Epithelial cell of prostate (primary cell): ENCODE results near the gene KTN1.

Experiments
- DNase-seq: peaks from one replicate; pipeline ENCODE4 v3.0.0-alpha.2; 2011; ENCODE audit warnings: low read depth, low spot score
- H3K27ac ChIP-seq: fragments of 450-650 bp; 2 replicates; pipeline ENCODE4 v1.5.1; 2017; ENCODE audit warnings: mild to moderate bottlenecking

KTN1 gene

DNA sequence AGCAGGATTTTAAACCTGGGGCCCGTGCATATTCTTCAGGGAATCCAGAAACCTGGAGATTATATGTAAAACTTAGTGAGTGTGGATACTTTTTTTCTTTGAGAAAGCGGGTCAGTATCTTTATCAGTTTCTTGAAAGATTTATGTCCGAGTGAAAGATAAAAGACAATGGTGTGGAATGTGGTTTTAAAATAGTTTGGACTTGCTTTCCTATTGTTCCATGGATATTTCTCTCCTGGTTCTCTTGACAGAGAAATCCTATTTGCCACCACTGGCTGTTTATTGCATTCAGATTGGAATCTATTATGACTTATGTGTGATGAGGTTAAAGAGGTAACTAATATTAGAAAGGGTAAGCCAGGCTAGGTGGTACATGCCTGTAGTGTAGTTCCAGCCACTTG, 27.4 kb downstream of the KTN1 start:
- no peak overlapping the region for H3K27ac ChIP-seq
- DNase-seq = no peak

DNA sequence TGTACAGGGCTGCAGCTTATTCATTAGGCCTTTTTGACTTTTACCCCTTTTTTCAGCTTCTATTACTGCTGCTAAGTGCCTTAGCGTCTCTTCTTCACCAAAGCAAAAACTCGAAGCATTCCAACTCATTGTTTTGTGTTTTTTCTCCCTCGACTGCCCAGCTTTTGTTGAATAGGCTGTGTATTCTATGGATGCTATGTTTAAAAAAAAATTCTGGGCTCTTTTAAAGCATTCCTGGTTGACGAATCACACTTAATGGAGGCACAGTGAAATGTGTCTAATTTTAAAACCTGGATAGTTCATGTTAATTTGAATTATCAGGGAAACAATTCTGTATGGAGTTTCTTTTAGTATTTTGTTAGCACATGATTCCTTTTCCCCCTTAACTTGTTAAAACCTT, 29.7 kb downstream of the KTN1 start:
- no peak overlapping the region for H3K27ac ChIP-seq
- no peak for DNase-seq

DNA sequence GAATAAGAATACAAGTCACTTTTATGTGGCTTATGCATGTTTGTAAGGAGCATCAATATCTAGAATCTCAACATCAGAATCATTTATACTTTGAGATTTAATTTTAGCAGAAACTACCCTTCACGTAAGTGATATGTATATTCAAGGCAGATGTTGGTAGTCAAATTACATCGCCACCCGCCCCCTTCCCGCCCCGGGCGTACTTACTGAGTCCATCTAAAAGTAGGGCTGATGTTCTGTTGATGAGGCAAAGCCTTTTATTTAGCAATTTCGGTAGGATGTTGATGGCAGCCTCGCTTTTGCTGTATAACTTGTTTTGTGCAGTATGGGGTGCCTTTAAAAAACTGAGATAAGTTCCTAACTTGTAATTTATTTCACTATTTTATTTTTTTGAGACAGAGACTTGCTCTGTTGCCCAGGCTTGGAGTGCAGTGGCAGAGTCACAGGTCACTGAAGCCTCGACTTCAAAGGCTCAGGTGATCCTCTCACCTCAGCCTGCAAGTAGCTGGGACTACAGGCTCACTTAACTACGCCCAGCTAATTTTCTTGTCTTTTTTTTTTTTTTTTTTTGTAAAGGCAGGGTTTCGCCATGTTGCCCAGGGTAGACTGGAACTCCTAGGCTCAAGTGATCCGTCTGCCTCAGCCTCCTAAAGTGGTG, 30.8 kb downstream of the KTN1 start:
- DNase-seq = no peak
- no peak overlapping the region for H3K27ac ChIP-seq

GRCh38 chr14:55611859-55612258, 31.9 kb downstream of the KTN1 start:
- H3K27ac ChIP-seq = no peak overlapping the region
- no peak for DNase-seq

DNA sequence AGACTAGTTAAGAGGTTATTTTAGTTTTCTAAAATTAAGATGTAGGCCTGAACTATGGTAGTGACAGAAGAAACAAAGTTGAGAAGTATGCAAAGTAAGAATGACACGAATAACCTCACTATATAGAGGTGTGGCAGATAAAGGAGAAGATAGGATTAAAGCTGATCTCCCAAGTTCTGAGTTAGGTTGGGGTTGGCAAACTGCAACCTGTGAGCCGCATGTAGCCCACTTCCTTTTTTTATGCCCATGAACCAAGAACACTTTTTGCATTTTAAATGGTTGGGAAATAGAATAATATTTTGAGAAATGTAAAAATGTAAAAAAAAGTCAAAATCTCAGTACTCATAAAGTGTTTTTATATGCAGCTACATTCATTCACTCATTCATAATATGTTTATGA, 34.3 kb downstream of the KTN1 start:
- DNase-seq = no peak
- no peak overlapping the region for H3K27ac ChIP-seq

- H3K27ac ChIP-seq = no peak overlapping the region
- no peak for DNase-seq
Measured at GRCh38 chr14:55620277-55620676, 40.3 kb downstream of the KTN1 start.

DNA sequence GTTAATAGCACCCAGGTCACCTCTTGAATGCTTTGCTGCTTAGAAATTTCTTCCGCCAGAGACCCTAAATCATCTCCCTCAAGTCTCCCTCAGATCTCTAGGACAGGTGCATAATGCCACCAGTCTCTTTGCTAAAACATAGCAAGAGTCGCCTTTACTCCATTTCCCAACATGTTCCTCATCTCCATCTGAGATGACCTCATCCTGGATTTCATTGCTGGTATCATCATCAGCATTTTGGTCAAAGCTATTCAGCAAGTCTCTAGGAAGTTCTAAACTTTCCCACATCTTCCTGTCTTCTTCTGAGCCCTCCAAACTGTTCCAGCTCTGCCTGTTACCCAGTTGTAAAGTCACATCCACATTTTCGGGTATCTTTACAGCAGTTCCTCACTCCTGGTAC, 41.0 kb downstream of the KTN1 start:
- no peak for DNase-seq
- H3K27ac ChIP-seq = no peak overlapping the region

DNA sequence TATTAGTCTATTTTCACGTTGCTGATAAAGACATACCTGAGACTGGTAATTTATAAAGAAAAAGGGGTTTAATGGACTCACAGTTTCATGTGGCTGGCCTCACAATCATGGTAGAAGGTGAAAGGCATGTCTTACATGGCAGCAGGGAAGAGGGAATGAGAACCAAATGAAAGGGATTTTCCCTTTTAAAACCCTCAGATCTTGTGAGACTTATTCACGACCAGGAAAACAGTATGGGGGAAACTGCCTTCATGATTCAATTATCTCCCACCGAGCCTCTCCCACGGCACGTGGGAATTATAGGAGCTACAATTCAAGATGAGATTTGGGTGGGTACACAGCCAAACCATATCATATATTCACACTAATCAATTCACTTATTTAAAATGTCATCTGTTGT, 41.4 kb downstream of the KTN1 start:
- no peak for DNase-seq
- H3K27ac ChIP-seq = no peak overlapping the region

GRCh38 chr14:55624913-55625312, 44.9 kb downstream of the KTN1 start:
- no peak for DNase-seq
- no peak overlapping the region for H3K27ac ChIP-seq

- no peak for DNase-seq
- no peak overlapping the region for H3K27ac ChIP-seq
Measured at GRCh38 chr14:55625481-55625880, 45.5 kb downstream of the KTN1 start.

- no peak for DNase-seq
- no peak overlapping the region for H3K27ac ChIP-seq
Measured at GRCh38 chr14:55626131-55626530, 46.1 kb downstream of the KTN1 start.

GRCh38 chr14:55628426-55628825, 48.4 kb downstream of the KTN1 start:
- no peak overlapping the region for H3K27ac ChIP-seq
- DNase-seq = no peak

- H3K27ac ChIP-seq = no peak overlapping the region
- no peak for DNase-seq
Measured at GRCh38 chr14:55638665-55639064, 58.7 kb downstream of the KTN1 start.

DNA sequence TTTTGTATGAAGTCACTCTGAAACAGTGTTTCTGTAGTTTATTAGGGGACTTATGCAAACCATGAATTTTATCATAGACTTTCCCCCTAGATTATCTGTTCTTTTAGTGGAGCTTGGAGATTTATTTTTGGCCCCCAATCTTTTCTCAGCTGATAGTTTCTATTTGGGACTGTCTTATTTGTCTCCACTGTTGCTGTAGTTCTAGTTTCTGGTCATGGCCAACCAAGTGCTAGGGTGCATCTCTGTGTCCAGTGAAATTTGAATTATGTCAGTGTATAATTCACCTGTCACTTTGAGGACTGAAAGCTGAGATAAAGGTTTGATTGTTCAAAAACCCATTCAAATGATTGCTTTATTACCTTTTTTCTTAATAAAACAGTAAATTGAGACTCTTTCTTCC, 61.3 kb downstream of the KTN1 start:
- no peak for DNase-seq
- H3K27ac ChIP-seq = no peak overlapping the region

DNA sequence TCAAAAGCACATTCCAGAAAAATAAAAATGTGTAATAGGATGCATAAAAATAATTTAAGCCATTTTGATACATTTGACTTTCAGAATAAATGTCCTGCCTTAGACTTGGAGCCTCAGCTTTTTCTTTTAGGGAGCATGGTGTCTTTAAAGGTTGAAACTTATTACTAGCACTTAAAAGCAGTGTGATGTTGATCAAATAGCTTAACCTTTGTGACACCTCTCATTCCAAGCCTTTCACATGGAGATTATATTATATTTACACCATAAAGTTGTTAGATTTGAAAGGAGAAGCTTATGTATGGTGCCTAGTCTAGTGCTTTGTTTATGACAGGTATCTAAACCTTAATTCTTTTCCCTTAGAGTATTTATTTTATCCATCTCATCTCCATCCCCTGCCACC, 61.9 kb downstream of the KTN1 start:
- DNase-seq = no peak
- no peak overlapping the region for H3K27ac ChIP-seq

- no peak for DNase-seq
- H3K27ac ChIP-seq = no peak overlapping the region
Measured at GRCh38 chr14:55645145-55645544, 65.1 kb downstream of the KTN1 start.

- no peak for DNase-seq
- H3K27ac ChIP-seq = no peak overlapping the region
Measured at GRCh38 chr14:55645845-55646832, 66.1 kb downstream of the KTN1 start.

DNA sequence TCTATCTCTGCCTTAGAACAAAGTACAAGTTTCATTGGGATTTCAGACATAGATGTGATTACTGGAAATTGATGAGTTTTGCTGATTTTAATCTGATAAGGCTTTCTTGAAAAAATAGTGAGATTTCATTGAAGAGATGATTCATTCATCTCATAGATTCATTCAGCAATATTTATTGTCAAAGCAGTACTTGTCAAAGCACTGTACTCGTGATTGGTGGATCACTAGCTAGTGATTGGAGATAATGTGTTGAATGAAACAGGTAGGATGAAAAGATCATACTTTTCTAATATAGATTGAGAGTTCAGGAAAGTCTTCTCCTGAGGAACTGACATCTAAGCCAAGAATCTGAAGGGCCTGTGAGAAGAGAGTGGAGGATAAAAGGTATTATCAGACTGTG, 71.0 kb downstream of the KTN1 start:
- no peak overlapping the region for H3K27ac ChIP-seq
- DNase-seq = no peak

- H3K27ac ChIP-seq = no peak overlapping the region
- no peak for DNase-seq
Measured at GRCh38 chr14:55654243-55654642, 74.2 kb downstream of the KTN1 start.

GRCh38 chr14:55661029-55661428, 81.0 kb downstream of the KTN1 start:
- DNase-seq = no peak
- no peak overlapping the region for H3K27ac ChIP-seq

GRCh38 chr14:55662752-55663151, 82.7 kb downstream of the KTN1 start:
- DNase-seq = no peak

More at GRCh38 chr14:55662752-55663151, 82.7 kb downstream of the KTN1 start:
- H3K27ac ChIP-seq = no peak overlapping the region
